Mucosa of stomach (tissue), 1 donor: ENCODE results near the gene GNAL.
A peak's percentile ranks its signal among the peaks of the same experiment; 100 is the strongest.
"Not testable (repeated sequence)": the region's sequence is repeated elsewhere in the genome, so short reads cannot be mapped to it uniquely, and the experiment has no call there.

Experiments used
- H3K27me3 ChIP-seq: one replicate; pipeline ENCODE4 v1.7.0; 2013; ENCODE audit warnings: mild to moderate bottlenecking, low read length; ENCODE audit not compliant: control insufficient read depth, insufficient read depth
- H3K36me3 ChIP-seq: one replicate; pipeline ENCODE4 v1.7.0; 2013; ENCODE audit warnings: low read length; ENCODE audit not compliant: control insufficient read depth, insufficient read depth
- H3K4me1 ChIP-seq: one replicate; pipeline ENCODE4 v1.7.0; 2013; ENCODE audit warnings: mild to moderate bottlenecking, low read length; ENCODE audit not compliant: control insufficient read depth, insufficient read depth
- H3K4me3 ChIP-seq: one replicate; pipeline ENCODE4 v1.7.0; 2013; ENCODE audit warnings: low read length
- H3K9ac ChIP-seq: one replicate; pipeline ENCODE4 v1.7.0; 2013; ENCODE audit warnings: mild to moderate bottlenecking, low read length, moderate library complexity
- H3K9me3 ChIP-seq: one replicate; pipeline ENCODE4 v1.7.0; 2013; ENCODE audit warnings: mild to moderate bottlenecking, low read length, moderate library complexity; ENCODE audit not compliant: control insufficient read depth
- donor health status: Pancreatic carcinoma.

GNAL gene

DNA sequence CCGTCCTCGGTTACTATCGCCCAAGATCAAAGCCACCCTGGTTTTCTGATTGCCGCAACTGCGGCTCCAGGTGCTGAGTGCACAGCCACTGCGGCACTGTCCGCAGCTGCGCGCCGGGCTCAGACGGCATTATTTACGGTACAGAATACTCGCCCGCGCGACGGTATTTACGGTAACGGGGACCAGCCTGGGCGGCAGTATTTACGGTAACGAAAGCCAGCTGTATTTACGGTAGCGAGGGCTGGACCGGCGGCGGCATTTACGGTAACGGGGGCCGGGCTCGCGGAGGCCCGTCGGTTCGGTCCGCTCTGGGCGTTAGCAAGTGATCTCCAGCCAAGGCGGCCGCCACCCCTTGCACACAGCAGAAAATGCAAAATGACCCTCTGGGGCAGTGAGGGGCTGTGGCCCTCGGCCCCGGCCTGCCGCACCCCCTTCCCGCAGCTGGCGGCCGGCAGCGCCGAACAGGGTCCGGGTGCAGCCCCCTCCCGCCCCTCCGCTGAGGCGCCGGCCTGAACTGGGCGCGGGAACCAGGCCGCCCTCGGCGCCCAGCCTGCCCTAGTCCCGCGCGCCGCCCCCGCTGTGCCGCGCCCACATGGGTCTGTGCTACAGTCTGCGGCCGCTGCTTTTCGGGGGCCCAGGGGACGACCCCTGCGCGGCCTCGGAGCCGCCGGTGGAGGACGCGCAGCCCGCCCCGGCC, at the start of gene GNAL:
GNAL (plus strand) TSS at position 293 of the 697 bp plus-strand sequence; CDS start at position 593, 300 bp downstream.
- Histone ChIP-seq H3K9me3 (no peaks in the 10 kb centered on the region), H3K27me3 (peaks cover 7% of the 10 kb centered on the region), H3K4me1 (no peaks in the 10 kb centered on the region), H3K4me3 (no peak within 1 kb of the TSS), H3K9ac (peak within 1 kb of the TSS; percentile 28), H3K36me3 (no peaks in the 10 kb centered on the region)

DNA sequence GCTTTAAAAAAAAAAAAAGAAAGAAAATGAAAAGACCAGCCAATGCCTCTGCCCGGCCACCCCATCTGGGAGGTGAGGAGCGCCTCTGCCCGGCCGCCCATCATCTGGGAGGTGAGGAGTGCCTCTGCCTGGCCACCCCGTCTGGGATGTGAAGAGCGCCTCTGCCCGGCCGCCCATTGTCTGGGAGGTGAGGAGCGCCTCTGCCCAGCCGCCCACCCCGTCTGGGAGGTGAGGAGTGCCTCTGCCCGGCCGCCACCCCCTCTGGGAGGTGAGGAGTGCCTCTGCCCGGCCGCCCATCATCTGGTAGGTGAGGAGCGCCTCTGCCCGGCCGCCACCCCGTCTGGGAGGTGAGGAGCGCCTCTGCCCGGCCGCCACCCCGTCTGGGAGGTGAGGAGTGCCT, 41.8 kb upstream of the GNAL start:
- H3K27me3 ChIP-seq, H3K36me3 ChIP-seq, H3K4me1 ChIP-seq, H3K4me3 ChIP-seq, H3K9me3 ChIP-seq, H3K9ac ChIP-seq: not testable (repeated sequence)

DNA sequence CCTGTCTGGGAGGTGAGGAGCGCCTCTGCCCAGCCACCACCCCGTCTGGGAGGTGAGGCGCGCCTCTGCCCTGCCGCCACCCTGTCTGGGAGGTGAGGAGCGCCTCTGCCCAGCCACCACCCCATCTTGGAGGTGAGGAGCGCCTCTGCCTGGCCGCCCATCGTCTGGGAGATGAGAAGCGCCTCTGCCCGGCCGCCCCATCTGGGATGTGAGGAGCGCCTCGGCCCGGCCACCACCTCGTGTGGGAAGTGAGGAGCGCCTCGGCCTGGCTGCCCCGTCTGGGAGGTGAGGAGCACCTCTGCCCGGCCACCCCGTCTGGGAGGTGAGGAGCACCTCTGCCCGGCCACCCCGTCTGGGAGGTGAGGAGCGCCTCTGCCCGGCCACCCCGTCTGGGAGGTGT, 41.3 kb upstream of the GNAL start:
- H3K4me1 ChIP-seq, H3K27me3 ChIP-seq, H3K36me3 ChIP-seq: not testable (repeated sequence)

GRCh38 chr18:11649839-11650238, 39.2 kb upstream of the GNAL start:
- Histone ChIP-seq H3K4me1 (no peaks in the 10 kb centered on the region), H3K36me3 (no peaks in the 10 kb centered on the region), H3K4me3 (no peak overlapping the region), H3K9me3 (no peaks in the 10 kb centered on the region), H3K9ac (no peak overlapping the region), H3K27me3 (peaks cover 3% of the 10 kb centered on the region)

More for the DNA sequence above, 41.3 kb upstream of the GNAL start:
- not testable (repeated sequence) for H3K9me3 ChIP-seq, H3K4me3 ChIP-seq, H3K9ac ChIP-seq

DNA sequence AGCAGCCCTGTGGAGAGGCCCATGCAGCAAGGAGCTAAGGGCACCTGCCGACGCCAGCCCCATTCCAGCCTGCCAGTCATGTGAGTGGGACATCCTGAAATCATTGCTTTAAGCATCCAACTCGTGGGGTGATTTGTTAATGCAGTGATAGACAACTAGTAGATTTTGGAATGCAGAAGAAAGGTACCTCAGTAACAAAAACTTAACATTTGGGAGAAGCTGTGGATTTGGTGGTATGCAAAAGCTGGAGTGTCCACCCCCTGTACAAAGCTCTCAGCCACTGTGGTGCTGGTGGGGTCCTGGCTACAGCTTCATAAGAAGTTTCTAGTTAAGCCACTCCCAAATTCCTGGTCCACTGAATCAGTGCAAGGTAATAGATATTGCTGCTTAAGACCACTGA, 37.2 kb upstream of the GNAL start:
- Histone ChIP-seq H3K36me3 (no peaks in the 10 kb centered on the region), H3K4me1 (no peaks in the 10 kb centered on the region), H3K27me3 (peaks cover 3% of the 10 kb centered on the region), H3K4me3 (no peak overlapping the region), H3K9me3 (no peaks in the 10 kb centered on the region), H3K9ac (no peak overlapping the region)

GRCh38 chr18:11653521-11653920, 35.5 kb upstream of the GNAL start:
- Histone ChIP-seq H3K9ac (no peak overlapping the region), H3K4me3 (no peak overlapping the region), H3K27me3 (peaks cover 3% of the 10 kb centered on the region), H3K4me1 (no peaks in the 10 kb centered on the region), H3K9me3 (no peaks in the 10 kb centered on the region), H3K36me3 (no peaks in the 10 kb centered on the region)

GRCh38 chr18:11654736-11655605, 34.1 kb upstream of the GNAL start:
- Histone ChIP-seq H3K4me3 (no peak overlapping the region), H3K27me3 (peaks cover 3% of the 10 kb centered on the region), H3K9ac (no peak overlapping the region), H3K36me3 (no peaks in the 10 kb centered on the region), H3K4me1 (no peaks in the 10 kb centered on the region), H3K9me3 (no peaks in the 10 kb centered on the region)

- Histone ChIP-seq H3K36me3 (no peaks in the 10 kb centered on the region), H3K4me1 (no peaks in the 10 kb centered on the region), H3K4me3 (no peak overlapping the region), H3K9me3 (no peaks in the 10 kb centered on the region), H3K9ac (no peak overlapping the region), H3K27me3 (peaks cover 3% of the 10 kb centered on the region)
Observed at GRCh38 chr18:11655606-11655932, 33.5 kb upstream of the GNAL start.

DNA sequence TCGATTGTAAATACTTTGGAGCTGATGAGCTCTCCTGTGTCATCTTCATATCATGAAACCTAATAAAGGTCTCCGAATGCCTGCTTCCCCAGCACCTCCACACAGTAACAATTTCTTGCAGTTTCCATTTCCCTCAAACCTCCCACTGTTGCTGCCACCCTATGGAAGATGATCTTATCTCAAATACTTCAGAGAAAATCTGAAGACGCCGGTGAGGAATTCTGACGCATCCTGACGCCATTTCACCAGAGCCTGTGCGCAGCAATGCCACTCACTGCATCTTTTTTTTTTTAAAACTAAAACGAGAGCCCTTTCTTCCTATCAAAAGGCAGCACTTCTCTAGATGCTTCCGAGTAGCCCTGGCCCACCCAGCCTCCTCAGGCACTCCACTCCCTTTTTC, 31.9 kb upstream of the GNAL start:
- Histone ChIP-seq H3K4me1 (no peaks in the 10 kb centered on the region), H3K9me3 (no peaks in the 10 kb centered on the region), H3K36me3 (no peaks in the 10 kb centered on the region), H3K27me3 (peaks cover 3% of the 10 kb centered on the region), H3K9ac (no peak overlapping the region), H3K4me3 (no peak overlapping the region)

DNA sequence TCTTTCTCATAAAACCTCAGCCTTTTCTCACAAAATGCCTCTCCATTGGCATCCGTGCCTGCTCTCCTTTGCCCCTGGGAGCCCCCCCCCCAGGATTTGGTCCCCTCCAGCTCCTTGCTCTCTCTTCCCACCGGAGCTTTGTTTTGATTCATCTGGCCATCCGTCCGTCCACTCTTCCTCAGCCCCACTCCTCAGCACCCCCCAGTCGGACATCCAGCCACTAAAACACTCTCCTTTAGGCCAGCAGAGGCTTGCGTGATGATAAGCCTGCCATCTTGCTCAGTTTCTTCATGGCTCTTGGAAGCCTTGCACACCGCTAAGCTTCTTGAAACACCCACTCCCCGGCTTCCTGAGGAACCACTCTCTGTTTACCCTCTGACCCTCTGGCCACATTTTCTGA, 31.5 kb upstream of the GNAL start:
- H3K4me1 ChIP-seq = no peaks in the 10 kb centered on the region
- no peak overlapping the region for H3K4me3 ChIP-seq
- H3K9me3 ChIP-seq = no peaks in the 10 kb centered on the region
- no peaks in the 10 kb centered on the region for H3K36me3 ChIP-seq
- peaks cover 3% of the 10 kb centered on the region for H3K27me3 ChIP-seq
- no peak overlapping the region for H3K9ac ChIP-seq

- H3K4me1 ChIP-seq = no peaks in the 10 kb centered on the region
- H3K4me3 ChIP-seq = no peak overlapping the region
- H3K9me3 ChIP-seq = no peaks in the 10 kb centered on the region
- no peaks in the 10 kb centered on the region for H3K36me3 ChIP-seq
- H3K9ac ChIP-seq = no peak overlapping the region
- H3K27me3 ChIP-seq = peaks cover 3% of the 10 kb centered on the region
Observed at GRCh38 chr18:11658019-11658418, 31.0 kb upstream of the GNAL start.

DNA sequence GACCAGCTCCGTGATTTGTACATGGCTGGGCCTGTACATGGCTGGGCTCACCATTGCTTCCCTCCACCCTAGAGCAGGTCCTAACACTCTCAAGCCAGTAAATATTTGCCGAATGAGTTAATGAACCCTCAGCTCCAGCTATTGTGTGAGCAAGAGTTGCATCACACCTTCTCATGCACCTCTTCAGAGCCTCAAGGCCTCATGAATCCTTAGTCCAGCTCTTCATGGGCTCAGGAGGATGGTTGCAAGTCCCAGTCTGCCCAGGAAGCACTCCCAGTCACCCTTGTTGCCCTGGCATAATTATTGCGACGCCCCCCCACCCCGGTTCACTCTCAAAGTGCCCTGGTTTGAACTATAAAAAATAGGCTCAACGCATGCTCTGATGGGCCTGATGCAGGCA, 30.1 kb upstream of the GNAL start:
- H3K36me3 ChIP-seq = no peaks in the 10 kb centered on the region
- H3K4me1 ChIP-seq = no peaks in the 10 kb centered on the region
- H3K9me3 ChIP-seq = no peaks in the 10 kb centered on the region
- H3K4me3 ChIP-seq = no peak overlapping the region
- peaks cover 1% of the 10 kb centered on the region for H3K27me3 ChIP-seq
- H3K9ac ChIP-seq = no peak overlapping the region
